ENCODE data around the gene ALS2CL. TPM values are rescaled to one million over a fixed set of nuclear protein-coding genes. Genes with fewer than 3 reads are reported as not detected.
A peak's percentile ranks its signal among the peaks of the same experiment; 100 is the strongest.
"Not testable (repeated sequence)": the region's sequence is repeated elsewhere in the genome, so short reads cannot be mapped to it uniquely, and the experiment has no call there.

Gene ALS2CL
- total and polyA plus RNA-seq, 10 of the 15 experiments (the other 5 are each of a cell fraction or from before 2014, with no cell fraction given): 0.01 to 0.05 TPM; not detected in 8

GRCh38 chr3:46705022-46705530 lies 11.6 kb upstream of the ALS2CL start (continued):
- TF ChIP-seq, protein P1, sequence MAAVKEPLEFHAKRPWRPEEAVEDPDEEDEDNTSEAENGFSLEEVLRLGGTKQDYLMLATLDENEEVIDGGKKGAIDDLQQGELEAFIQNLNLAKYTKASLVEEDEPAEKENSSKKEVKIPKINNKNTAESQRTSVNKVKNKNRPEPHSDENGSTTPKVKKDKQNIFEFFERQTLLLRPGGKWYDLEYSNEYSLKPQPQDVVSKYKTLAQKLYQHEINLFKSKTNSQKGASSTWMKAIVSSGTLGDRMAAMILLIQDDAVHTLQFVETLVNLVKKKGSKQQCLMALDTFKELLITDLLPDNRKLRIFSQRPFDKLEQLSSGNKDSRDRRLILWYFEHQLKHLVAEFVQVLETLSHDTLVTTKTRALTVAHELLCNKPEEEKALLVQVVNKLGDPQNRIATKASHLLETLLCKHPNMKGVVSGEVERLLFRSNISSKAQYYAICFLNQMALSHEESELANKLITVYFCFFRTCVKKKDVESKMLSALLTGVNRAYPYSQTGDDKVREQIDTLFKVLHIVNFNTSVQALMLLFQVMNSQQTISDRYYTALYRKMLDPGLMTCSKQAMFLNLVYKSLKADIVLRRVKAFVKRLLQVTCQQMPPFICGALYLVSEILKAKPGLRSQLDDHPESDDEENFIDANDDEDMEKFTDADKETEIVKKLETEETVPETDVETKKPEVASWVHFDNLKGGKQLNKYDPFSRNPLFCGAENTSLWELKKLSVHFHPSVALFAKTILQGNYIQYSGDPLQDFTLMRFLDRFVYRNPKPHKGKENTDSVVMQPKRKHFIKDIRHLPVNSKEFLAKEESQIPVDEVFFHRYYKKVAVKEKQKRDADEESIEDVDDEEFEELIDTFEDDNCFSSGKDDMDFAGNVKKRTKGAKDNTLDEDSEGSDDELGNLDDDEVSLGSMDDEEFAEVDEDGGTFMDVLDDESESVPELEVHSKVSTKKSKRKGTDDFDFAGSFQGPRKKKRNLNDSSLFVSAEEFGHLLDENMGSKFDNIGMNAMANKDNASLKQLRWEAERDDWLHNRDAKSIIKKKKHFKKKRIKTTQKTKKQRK (IDR thresholded peaks at IDR 0.05; ENCODE audit: low read depth, low read length): no peak
- TF ChIP-seq POU2F2 (IDR thresholded peaks at IDR 0.05; ENCODE audit: borderline replicate concordance, low read depth, low read length) (no peak), YY1 (IDR thresholded peaks at IDR 0.05; ENCODE audit: low read depth, low read length) (peak; percentile 61; the same call in 1 of the 2 replicates), TAF1 (IDR thresholded peaks at IDR 0.05; ENCODE audit: borderline replicate concordance, low read depth, low read length) (no peak)
- TF ChIP-seq, protein P2, sequence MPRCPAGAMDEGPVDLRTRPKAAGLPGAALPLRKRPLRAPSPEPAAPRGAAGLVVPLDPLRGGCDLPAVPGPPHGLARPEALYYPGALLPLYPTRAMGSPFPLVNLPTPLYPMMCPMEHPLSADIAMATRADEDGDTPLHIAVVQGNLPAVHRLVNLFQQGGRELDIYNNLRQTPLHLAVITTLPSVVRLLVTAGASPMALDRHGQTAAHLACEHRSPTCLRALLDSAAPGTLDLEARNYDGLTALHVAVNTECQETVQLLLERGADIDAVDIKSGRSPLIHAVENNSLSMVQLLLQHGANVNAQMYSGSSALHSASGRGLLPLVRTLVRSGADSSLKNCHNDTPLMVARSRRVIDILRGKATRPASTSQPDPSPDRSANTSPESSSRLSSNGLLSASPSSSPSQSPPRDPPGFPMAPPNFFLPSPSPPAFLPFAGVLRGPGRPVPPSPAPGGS (IDR thresholded peaks at IDR 0.05; ENCODE audit: borderline replicate concordance, insufficient read depth, low read depth, low read length, poor library complexity, severe bottlenecking): no peak

DNA sequence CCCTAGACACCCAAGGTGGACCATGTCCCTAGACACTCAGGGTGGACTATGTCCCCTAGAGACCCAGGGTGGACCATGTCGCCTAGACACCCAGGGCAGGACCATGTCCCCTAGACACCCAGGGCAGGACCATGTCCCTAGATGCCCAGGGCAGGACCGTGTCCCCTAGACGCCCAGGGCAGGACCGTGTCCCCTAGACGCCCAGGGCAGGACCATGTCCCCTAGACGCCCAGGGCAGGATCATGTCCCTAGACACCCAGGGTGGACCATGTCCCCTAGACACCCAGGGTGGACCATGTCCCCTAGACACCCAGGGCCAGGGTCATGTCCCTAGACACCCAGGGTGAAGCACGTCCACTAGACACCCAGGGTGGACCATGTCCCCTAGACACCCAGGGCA lies 10.9 kb upstream of the ALS2CL start:
- H3K27ac ChIP-seq (ENCODE audit: control insufficient read depth, insufficient read depth); FAIRE-seq; H3K27me3 ChIP-seq (replicated peaks in 1 of 2; ENCODE audit: control insufficient read depth in 2 of 2, insufficient read depth in 2 of 2, low read length in 1 of 2); H3K4me2 ChIP-seq (ENCODE audit: control insufficient read depth, insufficient read depth); H3K36me3 ChIP-seq (ENCODE audit: control insufficient read depth in 2 of 2, insufficient read depth in 2 of 2, low read length in 1 of 2); H3K4me1 ChIP-seq (ENCODE audit: control insufficient read depth, insufficient read depth, low read length); ATAC-seq; POLR2A ChIA-PET; H3K79me2 ChIP-seq (ENCODE audit: control insufficient read depth, insufficient read depth, low read length); H3K9me3 ChIP-seq (replicated peaks; ENCODE audit: control insufficient read depth, insufficient read depth, low read length); SMC1A ChIA-PET (ENCODE audit: uncharacterized antibody, unreplicated experiment); H3K4me3 ChIP-seq; RAD21 ChIA-PET (ENCODE audit: unreplicated experiment); H2AFZ ChIP-seq (ENCODE audit: control insufficient read depth, low read depth, low read length); in situ Hi-C loops (cut with MboI); CTCF ChIA-PET; H3K9ac ChIP-seq (ENCODE audit: control insufficient read depth, insufficient read depth, low read length); DNase-seq (ENCODE audit: low read depth, low spot score); BruUV-seq (replicated peaks); H4K20me1 ChIP-seq (ENCODE audit: control insufficient read depth, insufficient read depth): not testable (repeated sequence)
- intact Hi-C loops (cut with micrococcal nuclease; ENCODE audit: unreplicated experiment): loop anchor here (10.0 kb wide), 1 partner anchor 310 kb away; no protein-coding TSS in a partner anchor
- 7% methylated on average over 7 of the region's 7 CpGs for WGBS (ENCODE audit: insufficient coverage, insufficient replicate concordance, low lambda C conversion rate, missing lambda C conversion rate)
